NCI-H187 treated with DMSO at 0.1 percent for 48 hours (cell line): ENCODE results near the gene BCOR.

Experiments used
- DNase-seq: peaks from one replicate; lab custom pipeline; 2025; lab: John Stamatoyannopoulos, UW

Gene BCOR

DNA sequence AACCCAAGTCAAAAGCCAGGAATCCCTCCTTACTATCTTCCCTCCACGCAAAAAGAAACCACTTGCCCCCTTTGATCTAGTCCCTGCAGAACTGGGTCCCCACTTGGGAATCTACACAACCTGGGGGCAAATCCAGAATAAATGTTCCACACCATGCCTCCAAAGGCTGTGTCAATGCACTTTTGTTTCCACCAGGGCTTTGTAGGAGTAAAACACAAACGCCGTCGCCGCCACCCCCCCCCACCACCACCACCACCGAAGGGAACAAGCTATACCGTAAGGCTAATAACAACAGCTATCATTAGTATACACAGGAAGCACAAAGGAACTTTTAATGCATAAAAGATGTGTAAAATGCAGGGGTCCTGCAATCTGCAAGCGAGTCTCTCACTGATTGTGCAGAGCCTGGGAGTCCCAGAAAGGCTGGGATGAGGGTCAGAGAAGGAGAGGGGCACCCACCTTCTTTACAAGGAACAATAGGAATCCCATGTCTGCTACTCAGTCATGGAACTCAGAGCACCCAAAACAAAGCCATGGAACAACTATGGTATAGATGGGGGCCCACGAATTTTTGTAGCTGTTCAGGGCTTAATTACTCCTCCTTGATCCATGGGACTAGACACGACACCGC lies 13.2 kb downstream of the BCOR start:
- no peak for DNase-seq

- DNase-seq, result no peak
These were observed 13.8 kb downstream of the BCOR start for GRCh38 chrX:40083979-40084359.

GRCh38 chrX:40083120-40083978 lies 14.4 kb downstream of the BCOR start:
- DNase-seq, result no peak

- DNase-seq, result no peak
These were observed 15.2 kb downstream of the BCOR start for GRCh38 chrX:40082447-40083119.

GRCh38 chrX:40081679-40082068 lies 16.1 kb downstream of the BCOR start:
- DNase-seq, result no peak

DNA sequence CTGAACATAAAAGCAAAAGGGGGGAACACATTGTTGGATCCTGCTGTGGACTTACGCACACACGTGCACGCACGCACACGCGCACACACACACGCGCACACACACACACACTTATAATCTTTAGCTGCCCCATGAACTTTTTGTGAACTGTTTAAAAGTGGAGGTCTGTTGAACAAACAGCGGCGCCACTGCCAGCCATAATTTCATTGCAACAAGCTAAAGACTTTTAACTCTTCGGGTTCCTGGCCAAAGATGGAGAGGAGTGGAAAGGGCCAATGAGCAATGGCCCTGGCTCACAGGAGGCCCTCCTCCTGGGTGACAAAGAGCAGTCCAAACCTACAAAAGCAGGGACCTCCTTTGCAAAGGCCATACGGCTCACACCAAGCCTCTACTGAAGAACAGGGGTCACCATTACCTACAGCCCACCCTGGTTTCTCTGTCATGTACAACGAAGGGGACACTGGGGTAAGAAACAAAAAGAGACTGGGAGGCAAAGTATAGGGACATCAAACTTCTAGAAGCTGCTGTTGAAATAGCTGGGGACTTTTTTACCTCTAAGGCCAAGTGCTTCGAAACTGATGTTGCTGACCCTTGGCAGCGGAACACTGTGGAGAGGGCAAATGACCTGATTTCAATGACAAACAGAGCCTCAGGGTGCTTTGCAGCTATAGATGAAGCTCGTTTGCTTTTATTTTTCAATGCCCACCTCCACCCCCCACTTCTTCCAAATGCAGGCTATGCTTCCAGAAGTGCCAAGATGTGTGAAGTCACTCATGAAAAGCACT lies 16.7 kb downstream of the BCOR start:
- no peak for DNase-seq

DNA sequence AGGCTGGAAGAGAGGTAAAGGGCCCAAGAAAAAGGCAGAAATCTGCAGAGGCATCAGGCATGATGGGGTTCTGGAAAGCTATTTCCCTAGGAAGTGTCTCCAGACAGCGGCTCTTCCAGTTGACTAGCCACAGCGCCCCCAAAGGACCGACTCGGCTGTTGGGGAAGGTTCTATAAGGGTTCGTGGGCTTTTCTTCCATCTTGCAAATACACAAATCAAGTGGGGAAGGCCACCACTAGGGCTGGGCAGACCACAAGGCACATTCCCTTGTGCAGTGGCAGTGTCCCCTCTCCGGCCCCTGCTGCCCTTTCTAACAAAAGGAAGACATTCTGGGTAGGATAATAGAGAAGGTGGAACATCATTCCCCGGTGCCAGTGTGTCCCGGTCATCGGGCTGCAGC lies 18.2 kb downstream of the BCOR start:
- DNase-seq, result no peak

GRCh38 chrX:40078489-40079227 lies 19.1 kb downstream of the BCOR start:
- no peak for DNase-seq

GRCh38 chrX:40077906-40078305 lies 19.9 kb downstream of the BCOR start:
- DNase-seq, result no peak

GRCh38 chrX:40076750-40077575 lies 20.8 kb downstream of the BCOR start:
- DNase-seq, result no peak

DNA sequence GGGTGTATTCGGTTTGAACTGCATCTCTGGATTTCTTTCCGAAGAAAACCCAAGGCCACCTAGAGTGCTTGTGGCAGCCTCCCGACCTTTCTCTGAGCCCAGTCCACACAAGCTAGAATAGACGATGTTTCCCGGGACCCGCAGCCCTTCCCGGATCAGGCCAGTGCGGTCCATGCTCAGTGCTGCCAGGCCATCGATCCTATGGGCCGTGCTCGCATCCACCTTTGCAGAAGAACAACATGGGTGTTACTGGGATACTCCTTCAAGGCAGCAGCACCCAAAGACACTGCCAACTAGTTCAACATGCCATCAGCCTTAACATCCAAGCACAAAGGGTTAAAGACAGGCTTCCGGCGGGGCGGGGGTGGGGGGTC lies 22.8 kb downstream of the BCOR start:
- no peak for DNase-seq

GRCh38 chrX:40074080-40074958 lies 23.4 kb downstream of the BCOR start:
- no peak for DNase-seq

DNA sequence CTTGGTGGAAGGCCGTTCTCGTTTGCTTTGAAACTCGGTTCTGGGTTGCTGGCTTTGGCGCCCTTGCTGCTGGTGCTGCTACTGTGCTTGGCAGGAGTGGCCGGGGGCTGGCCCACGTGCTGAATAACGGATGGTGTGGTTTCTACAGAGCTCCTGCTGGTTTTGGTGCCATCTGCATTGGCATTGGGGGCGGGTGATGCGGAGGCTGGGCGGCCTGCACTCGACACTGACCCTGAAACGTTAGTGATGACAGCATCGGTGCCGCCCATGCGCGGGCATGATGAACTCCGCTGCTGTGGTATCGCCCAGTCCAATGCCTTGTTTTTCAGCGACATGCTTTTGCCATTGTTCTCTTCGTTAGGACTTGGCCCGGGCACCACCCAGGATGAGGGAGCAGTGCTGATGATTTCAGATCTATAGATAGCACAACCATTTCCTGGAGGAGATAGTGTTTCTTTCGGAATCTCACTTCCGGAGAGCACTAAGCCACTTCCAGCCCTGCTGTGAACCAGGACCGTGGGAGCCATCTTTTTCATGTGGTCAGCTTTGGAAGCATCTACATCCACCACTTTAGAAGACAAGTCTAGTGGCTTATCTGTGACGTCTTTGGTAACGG lies 24.2 kb downstream of the BCOR start:
- DNase-seq, result no peak

DNA sequence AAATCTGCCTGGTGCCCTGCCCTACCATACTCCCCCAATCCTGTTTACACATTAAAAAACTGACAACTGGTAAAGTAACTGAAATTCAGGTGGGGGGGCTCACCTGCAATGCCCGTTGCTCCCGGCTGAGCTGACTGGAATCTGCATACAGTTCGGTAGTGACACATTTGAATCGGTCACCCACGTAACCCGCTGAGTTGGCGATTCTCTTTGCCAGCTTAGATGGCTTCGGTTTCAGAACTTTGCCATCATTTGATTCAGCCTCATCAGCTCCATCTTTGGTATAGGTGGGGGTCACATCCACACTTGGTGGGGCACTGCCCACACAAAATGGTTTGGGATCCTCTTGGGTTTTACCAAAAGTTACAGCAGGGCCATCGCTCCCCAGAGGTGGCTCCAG lies 25.5 kb downstream of the BCOR start:
- DNase-seq, result no peak

DNA sequence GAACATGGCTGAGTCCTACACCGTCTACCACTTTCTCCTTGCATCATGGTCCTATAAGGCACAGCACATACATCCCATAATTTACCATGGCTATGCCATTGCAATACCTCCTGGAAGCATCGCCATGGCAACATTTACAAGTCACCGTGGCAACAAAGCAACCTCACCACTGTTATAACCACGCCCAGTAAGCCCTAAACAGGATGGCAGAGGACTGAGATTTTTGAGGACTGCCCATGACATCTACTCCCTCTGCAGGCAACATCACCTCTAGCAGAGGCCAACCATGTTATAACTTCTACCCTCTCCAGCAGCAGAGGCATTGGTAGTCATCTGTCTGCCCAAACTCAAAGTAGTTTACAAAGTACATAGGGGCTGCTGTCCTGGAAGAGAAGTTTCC lies 29.7 kb downstream of the BCOR start:
- no peak for DNase-seq

DNA sequence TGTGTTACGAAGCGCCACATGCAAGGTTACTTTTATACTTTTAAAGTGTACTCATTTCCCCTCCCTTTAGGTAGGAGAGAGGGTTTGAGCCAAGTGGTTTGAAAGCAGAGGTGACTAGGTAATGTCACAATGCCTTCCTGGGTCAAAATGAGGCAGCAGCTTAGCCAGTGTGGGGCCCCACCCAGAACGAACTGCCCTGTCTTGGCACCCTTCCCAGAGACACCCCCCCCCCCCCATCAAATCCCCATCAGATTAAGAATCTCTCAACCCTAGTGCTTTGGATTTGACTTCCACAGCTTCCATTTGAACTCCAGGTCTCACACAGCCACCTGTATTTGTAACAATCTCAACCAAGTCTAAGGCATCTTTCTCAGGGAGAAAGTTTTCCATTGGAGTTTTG lies 31.1 kb downstream of the BCOR start:
- no peak for DNase-seq

DNA sequence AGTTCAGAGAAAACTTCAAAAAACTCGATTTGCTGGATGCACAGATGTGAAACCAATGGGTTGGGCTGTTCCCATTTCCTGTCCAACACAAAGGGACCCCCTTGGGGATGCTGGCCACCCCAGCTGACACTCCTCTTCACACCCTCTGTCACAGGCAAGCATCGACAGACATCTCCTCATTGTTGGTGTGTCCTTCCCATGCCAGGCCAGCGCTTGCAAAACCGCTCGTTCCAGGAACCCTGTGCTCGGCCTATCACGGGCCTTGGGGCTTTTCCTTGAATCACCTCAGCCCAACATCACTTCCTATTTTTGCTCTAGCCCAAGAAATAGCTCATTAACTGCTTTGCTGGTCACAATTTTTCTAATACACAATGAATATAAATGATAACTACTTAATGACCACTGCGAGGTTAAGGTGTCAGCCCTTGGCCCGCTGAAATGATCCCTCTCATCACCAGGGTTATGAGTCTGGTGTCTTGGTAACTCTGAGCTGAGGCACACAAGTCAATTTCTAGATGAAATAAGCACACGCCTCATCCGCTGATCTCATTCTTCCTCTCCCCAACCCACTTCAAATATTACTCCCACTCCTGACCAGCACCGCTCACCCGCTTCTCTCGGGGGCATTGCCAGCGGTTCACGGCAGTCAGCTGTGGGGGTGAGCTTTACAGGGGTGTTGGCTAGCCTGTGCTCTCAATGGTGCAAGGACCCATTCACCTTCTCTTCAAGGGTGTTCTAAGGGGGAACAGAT lies 32.3 kb downstream of the BCOR start:
- DNase-seq, result no peak

DNA sequence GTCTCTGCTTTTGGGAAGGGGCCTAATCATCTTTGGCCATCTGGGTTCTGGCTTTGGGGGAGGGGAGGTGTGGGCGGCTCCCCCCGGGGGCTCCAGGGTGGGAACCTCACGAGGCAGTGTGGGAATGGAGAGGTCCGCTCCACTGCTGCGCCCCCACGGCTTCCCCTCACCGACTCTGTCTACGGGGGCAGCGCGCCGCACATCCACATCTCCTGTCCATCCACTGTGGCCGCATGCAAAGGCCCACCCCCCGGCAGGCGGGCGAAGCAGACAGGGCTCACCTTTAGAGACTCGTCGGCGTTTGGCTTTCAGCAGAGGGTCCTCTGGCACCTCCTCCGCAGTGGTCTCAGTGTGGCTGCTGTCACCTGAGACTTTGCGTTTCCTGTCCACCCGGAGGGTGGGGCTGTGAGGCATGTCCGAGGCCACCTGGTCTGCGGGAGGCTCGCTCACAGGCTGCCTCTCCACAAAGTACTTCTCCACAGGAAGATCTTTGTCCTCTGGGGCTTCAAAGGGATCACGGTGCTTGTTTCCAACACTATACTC lies 33.6 kb downstream of the BCOR start:
- no peak for DNase-seq
